PC-3 (cell line): ENCODE measurements around the gene SLC17A7.

Experiments used
- EZH2phosphoT487 ChIP-seq: fragments of 300-600 bp; sonication (generic); IDR thresholded peaks from 2 replicates; pipeline ENCODE4 v1.6.1; 2018; ENCODE audit warnings: mild to moderate bottlenecking, antibody characterized with exemption, low read length, borderline replicate concordance
- TF ChIP-seq, protein P1 (sequence below): fragments of 300-600 bp; sonication (generic); conservative IDR thresholded peaks from 2 replicates; pipeline ENCODE4 v1.5.1; 2017; ENCODE audit warnings: antibody characterized with exemption, low read depth, mild to moderate bottlenecking, low read length

DNA sequence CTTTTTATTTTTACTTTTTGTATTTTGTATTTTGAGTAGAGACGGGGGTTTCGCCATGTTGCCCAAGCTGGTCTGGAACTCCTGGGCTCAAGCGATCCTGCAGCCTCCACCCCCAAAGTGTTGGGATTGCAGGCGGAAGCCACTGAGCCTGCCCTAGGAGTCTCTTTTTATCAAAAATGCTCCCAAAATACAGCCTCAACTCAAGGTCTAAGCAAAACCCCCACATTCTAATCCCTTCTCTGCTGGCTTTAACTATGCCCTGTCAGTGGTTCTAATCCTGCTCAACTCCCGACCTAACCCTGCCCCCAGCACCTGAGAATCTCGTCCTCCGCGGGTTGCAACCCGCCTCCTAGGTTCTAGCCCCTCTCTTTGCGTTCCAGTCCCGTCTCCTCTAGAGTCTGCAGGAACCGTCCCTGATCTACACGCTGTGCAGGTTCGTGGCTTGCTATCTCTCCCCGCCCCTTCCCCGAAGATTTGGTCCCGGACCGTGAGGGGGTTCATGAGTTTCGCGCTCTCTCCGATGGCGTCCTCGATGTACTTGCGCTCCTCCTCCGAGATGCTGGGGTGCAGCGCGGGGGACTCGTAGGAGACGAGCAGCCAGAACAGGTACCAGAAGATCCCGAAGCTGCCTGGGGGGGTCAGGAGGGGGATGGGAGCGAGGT lies 8.0 kb downstream of the SLC17A7 start:
- TF ChIP-seq, protein P1, sequence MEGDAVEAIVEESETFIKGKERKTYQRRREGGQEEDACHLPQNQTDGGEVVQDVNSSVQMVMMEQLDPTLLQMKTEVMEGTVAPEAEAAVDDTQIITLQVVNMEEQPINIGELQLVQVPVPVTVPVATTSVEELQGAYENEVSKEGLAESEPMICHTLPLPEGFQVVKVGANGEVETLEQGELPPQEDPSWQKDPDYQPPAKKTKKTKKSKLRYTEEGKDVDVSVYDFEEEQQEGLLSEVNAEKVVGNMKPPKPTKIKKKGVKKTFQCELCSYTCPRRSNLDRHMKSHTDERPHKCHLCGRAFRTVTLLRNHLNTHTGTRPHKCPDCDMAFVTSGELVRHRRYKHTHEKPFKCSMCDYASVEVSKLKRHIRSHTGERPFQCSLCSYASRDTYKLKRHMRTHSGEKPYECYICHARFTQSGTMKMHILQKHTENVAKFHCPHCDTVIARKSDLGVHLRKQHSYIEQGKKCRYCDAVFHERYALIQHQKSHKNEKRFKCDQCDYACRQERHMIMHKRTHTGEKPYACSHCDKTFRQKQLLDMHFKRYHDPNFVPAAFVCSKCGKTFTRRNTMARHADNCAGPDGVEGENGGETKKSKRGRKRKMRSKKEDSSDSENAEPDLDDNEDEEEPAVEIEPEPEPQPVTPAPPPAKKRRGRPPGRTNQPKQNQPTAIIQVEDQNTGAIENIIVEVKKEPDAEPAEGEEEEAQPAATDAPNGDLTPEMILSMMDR: no peak
- no peak for TF ChIP-seq EZH2phosphoT487
